Measurements from ENCODE around the gene UGP2.
"Not testable (repeated sequence)": the region's sequence is repeated elsewhere in the genome, so short reads cannot be mapped to it uniquely, and the experiment has no call there.

Gene UGP2

DNA sequence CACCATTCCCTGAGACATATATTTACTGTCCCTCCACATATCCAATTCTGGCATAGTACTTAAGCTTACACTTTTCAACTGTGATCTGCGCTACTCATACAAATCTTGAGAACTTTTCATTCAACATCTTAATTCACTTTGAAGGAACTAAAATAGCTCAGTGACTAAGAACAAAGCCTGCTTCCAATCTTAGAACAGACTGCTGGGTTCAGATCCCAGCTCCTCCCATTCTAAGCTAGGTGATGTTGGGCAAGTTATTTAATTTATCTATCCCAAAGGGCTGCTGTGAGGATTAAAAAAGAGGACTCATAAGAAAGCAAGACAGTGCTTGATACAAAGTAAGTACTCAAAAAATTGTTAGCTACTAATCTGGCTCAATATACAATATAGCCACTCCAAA, 57.9 kb downstream of the UGP2 start:
- no peak for DNase-seq

DNA sequence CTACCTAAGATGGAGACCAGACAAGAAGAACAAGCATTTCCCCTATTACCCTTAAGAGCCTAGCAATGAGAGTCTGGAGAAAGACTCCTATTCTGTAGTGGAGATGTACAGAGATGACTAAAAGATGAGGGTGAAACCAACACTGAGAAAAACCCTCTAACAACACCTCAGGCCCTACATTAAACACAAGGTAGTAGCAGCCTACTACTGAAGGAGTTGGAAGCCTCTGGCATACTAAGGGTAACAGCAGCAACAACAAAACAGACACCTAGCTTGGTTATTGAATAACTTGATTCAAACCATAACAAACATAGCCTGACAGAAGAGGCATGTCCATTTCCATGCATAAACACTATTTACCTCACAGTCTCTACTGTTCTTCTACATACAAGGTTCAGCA, 60.5 kb downstream of the UGP2 start:
- DNase-seq = no peak

DNA sequence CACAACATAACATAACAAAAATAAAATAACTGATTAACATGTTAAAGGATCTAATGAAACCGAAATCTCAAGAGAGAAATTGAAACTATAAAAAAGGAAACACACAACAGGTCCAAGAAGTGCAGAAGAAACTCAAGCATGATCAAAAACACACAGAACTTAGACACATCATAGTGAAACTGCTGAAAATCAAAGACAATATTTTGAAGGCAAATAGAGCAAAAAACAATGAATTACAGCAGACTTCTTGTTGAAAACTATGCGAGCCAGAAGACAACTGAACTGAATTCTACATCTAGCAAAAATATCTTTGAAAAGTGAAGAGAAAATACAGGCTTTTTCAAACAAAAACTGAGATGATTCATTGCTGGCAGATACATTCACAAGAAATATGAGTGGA, 61.3 kb downstream of the UGP2 start:
- no peak for DNase-seq

DNA sequence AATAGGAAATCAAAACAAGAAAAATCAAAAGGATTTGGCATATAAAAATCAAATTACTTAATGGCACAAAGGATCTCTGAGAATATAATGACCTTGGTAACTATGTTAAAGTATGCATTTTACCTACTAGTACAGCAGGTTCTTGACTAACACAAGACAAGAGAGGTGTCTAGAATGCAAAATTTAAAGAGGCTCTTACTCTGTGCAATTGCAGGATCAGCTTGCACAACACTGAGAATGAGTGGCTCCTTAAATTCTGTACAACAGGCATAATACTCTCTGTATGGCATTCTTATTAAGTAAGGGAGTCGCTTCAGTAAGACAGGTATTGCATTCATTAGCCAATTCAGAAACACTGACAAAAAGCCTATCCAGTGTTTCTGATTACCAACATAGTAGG, 72.6 kb downstream of the UGP2 start:
- no peak for DNase-seq

DNA sequence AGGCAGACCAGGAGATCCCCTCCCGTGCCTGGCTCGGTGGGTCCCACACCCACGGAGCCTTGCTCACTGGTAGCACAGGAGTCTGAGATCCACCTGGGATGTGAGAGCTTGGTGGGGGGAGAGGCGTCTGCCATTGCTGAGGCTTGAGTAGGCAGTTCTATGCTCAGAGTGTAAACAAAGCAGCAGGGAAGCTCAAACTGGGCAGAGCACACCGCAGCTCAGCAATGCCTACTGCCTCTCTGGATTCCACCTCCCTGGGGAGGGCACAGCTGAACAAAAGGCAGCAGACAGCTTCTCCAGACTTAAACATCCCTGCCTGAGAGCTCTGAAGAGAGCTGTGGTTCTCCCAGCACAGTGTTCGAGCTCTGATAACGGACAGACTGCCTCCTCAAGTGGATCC, 85.1 kb downstream of the UGP2 start:
- DNase-seq = no peak

DNA sequence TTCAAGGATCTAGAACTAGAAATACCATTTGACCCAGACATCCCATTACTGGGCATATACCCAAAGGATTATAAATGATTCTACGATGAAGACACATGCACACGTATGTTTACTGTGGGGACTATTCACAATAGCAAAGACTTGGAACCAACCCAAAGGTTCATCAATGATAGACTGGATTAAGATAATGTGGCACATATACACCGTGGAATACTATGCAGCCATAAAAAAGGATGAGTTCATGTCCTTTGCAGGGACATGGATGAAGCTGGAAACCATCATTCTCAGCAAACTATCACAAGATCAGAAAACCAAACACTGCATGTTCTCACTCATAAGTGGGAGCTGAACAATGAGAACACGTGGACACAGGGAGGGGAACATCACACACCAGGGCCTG, 90.4 kb downstream of the UGP2 start:
- DNase-seq = not testable (repeated sequence)
